ENCODE results near the gene RDX.

Gene RDX

GRCh38 chr11:110249766-110250165, 46.6 kb downstream of the RDX start:
- no peak overlapping the region for H3K4me3 ChIP-seq (ENCODE audit: insufficient read depth in 1 of 2, low read depth in 1 of 2, low read length in 2 of 2)
- H3K27ac ChIP-seq (ENCODE audit: low read length, poor library complexity, severe bottlenecking), result no peak overlapping the region
- H3K4ac ChIP-seq (ENCODE audit: low read depth in 1 of 2, low read length in 2 of 2), result no peak overlapping the region
- no peak overlapping the region for H2BK12ac ChIP-seq (ENCODE audit: low read length in 2 of 2)
- no peak overlapping the region for H3K9ac ChIP-seq (ENCODE audit: low read length)
- H3K18ac ChIP-seq (ENCODE audit: low read depth in 1 of 2, low read length in 2 of 2), result no peak overlapping the region
- no peak overlapping the region for H4K91ac ChIP-seq (ENCODE audit: low read length)
- H2BK15ac ChIP-seq (ENCODE audit: low read depth, poor library complexity, severe bottlenecking), result no peak overlapping the region
- no peak overlapping the region for H3K4me2 ChIP-seq (ENCODE audit: low read length, poor library complexity, severe bottlenecking)
- peaks cover 8 to 60% of the 10 kb centered on the region in 2 experiments for H3K36me3 ChIP-seq (ENCODE audit: control insufficient read depth in 1 of 2, insufficient read depth in 2 of 2, low read depth in 1 of 2, low read length in 2 of 2)
- H2AFZ ChIP-seq (ENCODE audit: low read depth, low read length), result no peak overlapping the region
- no peak overlapping the region for H2AK5ac ChIP-seq (ENCODE audit: low read length, severe bottlenecking)
- no peaks in the 10 kb centered on the region for H3K27me3 ChIP-seq (ENCODE audit: control insufficient read depth in 1 of 2, insufficient read depth in 1 of 2, low read length in 2 of 2)
- no peak overlapping the region for H2BK5ac ChIP-seq (ENCODE audit: low read depth, low read length, poor library complexity, severe bottlenecking)
- no peak overlapping the region for H3K23ac ChIP-seq (ENCODE audit: low read length in 2 of 2)
- no peak overlapping the region for H3K14ac ChIP-seq (ENCODE audit: low read length in 2 of 2)
- H2BK120ac ChIP-seq (ENCODE audit: low read depth, low read length), result no peak overlapping the region
- no peaks in the 10 kb centered on the region for H3K4me1 ChIP-seq (ENCODE audit: control insufficient read depth, insufficient read depth, low read depth, low read length)
- no peak for DNase-seq
- H3K9me3 ChIP-seq (ENCODE audit: control insufficient read depth, low read length), result no peaks in the 10 kb centered on the region
- H3K79me1 ChIP-seq (replicated peaks; ENCODE audit: low read length, poor library complexity, severe bottlenecking), result peaks cover 21% of the 10 kb centered on the region
- 95% methylated on average over 5 of the region's 5 CpGs for WGBS
- no peak overlapping the region for H4K8ac ChIP-seq (ENCODE audit: low read length)

GRCh38 chr11:110249066-110249465, 47.3 kb downstream of the RDX start:
- WGBS, result 90% methylated on average over 1 of the region's 1 CpG
- H4K8ac ChIP-seq (ENCODE audit: low read length), result no peak overlapping the region
- no peaks in the 10 kb centered on the region for H3K9me3 ChIP-seq (ENCODE audit: control insufficient read depth, low read length)
- no peak overlapping the region for H2BK15ac ChIP-seq (ENCODE audit: low read depth, poor library complexity, severe bottlenecking)
- DNase-seq, result no peak
- H3K4me1 ChIP-seq (ENCODE audit: control insufficient read depth, insufficient read depth, low read depth, low read length), result no peaks in the 10 kb centered on the region
- H3K18ac ChIP-seq (ENCODE audit: low read depth in 1 of 2, low read length in 2 of 2), result no peak overlapping the region
- H2BK120ac ChIP-seq (ENCODE audit: low read depth, low read length), result no peak overlapping the region
- no peak overlapping the region for H3K23ac ChIP-seq (ENCODE audit: low read length in 2 of 2)
- no peak overlapping the region for H2BK12ac ChIP-seq (ENCODE audit: low read length in 2 of 2)
- H3K27me3 ChIP-seq (ENCODE audit: control insufficient read depth in 1 of 2, insufficient read depth in 1 of 2, low read length in 2 of 2), result no peaks in the 10 kb centered on the region
- H3K4me2 ChIP-seq (ENCODE audit: low read length, poor library complexity, severe bottlenecking), result no peak overlapping the region
- H3K36me3 ChIP-seq (ENCODE audit: control insufficient read depth in 1 of 2, insufficient read depth in 2 of 2, low read depth in 1 of 2, low read length in 2 of 2), result peaks cover 8 to 59% of the 10 kb centered on the region in 2 experiments
- no peak overlapping the region for H3K4me3 ChIP-seq (ENCODE audit: insufficient read depth in 1 of 2, low read depth in 1 of 2, low read length in 2 of 2)
- no peak overlapping the region for H2BK5ac ChIP-seq (ENCODE audit: low read depth, low read length, poor library complexity, severe bottlenecking)
- H3K79me1 ChIP-seq (replicated peaks; ENCODE audit: low read length, poor library complexity, severe bottlenecking), result peaks cover 21% of the 10 kb centered on the region
- no peak overlapping the region for H3K9ac ChIP-seq (ENCODE audit: low read length)
- no peak overlapping the region for H2AK5ac ChIP-seq (ENCODE audit: low read length, severe bottlenecking)
- H3K14ac ChIP-seq (ENCODE audit: low read length in 2 of 2), result no peak overlapping the region
- H3K27ac ChIP-seq (ENCODE audit: low read length, poor library complexity, severe bottlenecking), result no peak overlapping the region
- no peak overlapping the region for H3K4ac ChIP-seq (ENCODE audit: low read depth in 1 of 2, low read length in 2 of 2)
- H4K91ac ChIP-seq (ENCODE audit: low read length), result no peak overlapping the region
- H2AFZ ChIP-seq (ENCODE audit: low read depth, low read length), result no peak overlapping the region

- Histone ChIP-seq H3K18ac (ENCODE audit: low read depth in 1 of 2, low read length in 2 of 2) (no peak overlapping the region), H2BK15ac (ENCODE audit: low read depth, poor library complexity, severe bottlenecking) (no peak overlapping the region), H3K4ac (ENCODE audit: low read depth in 1 of 2, low read length in 2 of 2) (no peak overlapping the region), H2BK12ac (ENCODE audit: low read length in 2 of 2) (no peak overlapping the region), H4K8ac (ENCODE audit: low read length) (no peak overlapping the region), H3K4me1 (ENCODE audit: control insufficient read depth, insufficient read depth, low read depth, low read length) (no peaks in the 10 kb centered on the region), H3K9ac (ENCODE audit: low read length) (no peak overlapping the region), H3K23ac (ENCODE audit: low read length in 2 of 2) (no peak overlapping the region), H2BK5ac (ENCODE audit: low read depth, low read length, poor library complexity, severe bottlenecking) (no peak overlapping the region), H3K4me3 (ENCODE audit: insufficient read depth in 1 of 2, low read depth in 1 of 2, low read length in 2 of 2) (no peak overlapping the region), H3K9me3 (ENCODE audit: control insufficient read depth, low read length) (no peaks in the 10 kb centered on the region), H3K4me2 (ENCODE audit: low read length, poor library complexity, severe bottlenecking) (no peak overlapping the region), H3K79me1 (replicated peaks; ENCODE audit: low read length, poor library complexity, severe bottlenecking) (peaks cover 10% of the 10 kb centered on the region), H3K27me3 (ENCODE audit: control insufficient read depth in 1 of 2, insufficient read depth in 1 of 2, low read length in 2 of 2) (no peaks in the 10 kb centered on the region), H2BK120ac (ENCODE audit: low read depth, low read length) (no peak overlapping the region), H3K14ac (ENCODE audit: low read length in 2 of 2) (no peak overlapping the region), H2AFZ (ENCODE audit: low read depth, low read length) (no peak overlapping the region), H2AK5ac (ENCODE audit: low read length, severe bottlenecking) (no peak overlapping the region), H3K27ac (ENCODE audit: low read length, poor library complexity, severe bottlenecking) (no peak overlapping the region), H4K91ac (ENCODE audit: low read length) (no peak overlapping the region), H3K36me3 (ENCODE audit: control insufficient read depth in 1 of 2, insufficient read depth in 2 of 2, low read depth in 1 of 2, low read length in 2 of 2) (peaks cover 3 to 60% of the 10 kb centered on the region in 2 experiments)
- no peak for DNase-seq
- 100% methylated on average over 1 of the region's 1 CpG for WGBS
These were observed 52.6 kb downstream of the RDX start for GRCh38 chr11:110243791-110244190.

GRCh38 chr11:110242746-110243145, 53.7 kb downstream of the RDX start:
- H3K18ac ChIP-seq (ENCODE audit: low read depth in 1 of 2, low read length in 2 of 2), result no peak overlapping the region
- no peak overlapping the region for H3K9ac ChIP-seq (ENCODE audit: low read length)
- H2BK120ac ChIP-seq (ENCODE audit: low read depth, low read length), result no peak overlapping the region
- H4K91ac ChIP-seq (ENCODE audit: low read length), result no peak overlapping the region
- no peaks in the 10 kb centered on the region for H3K9me3 ChIP-seq (ENCODE audit: control insufficient read depth, low read length)
- no peak overlapping the region for H4K8ac ChIP-seq (ENCODE audit: low read length)
- peaks cover 3 to 63% of the 10 kb centered on the region in 2 experiments for H3K36me3 ChIP-seq (ENCODE audit: control insufficient read depth in 1 of 2, insufficient read depth in 2 of 2, low read depth in 1 of 2, low read length in 2 of 2)
- no peaks in the 10 kb centered on the region for H3K4me1 ChIP-seq (ENCODE audit: control insufficient read depth, insufficient read depth, low read depth, low read length)
- H3K27ac ChIP-seq (ENCODE audit: low read length, poor library complexity, severe bottlenecking), result no peak overlapping the region
- no peak overlapping the region for H2BK12ac ChIP-seq (ENCODE audit: low read length in 2 of 2)
- no peak overlapping the region for H3K4me3 ChIP-seq (ENCODE audit: insufficient read depth in 1 of 2, low read depth in 1 of 2, low read length in 2 of 2)
- H3K23ac ChIP-seq (ENCODE audit: low read length in 2 of 2), result no peak overlapping the region
- DNase-seq, result no peak
- no peak overlapping the region for H2BK5ac ChIP-seq (ENCODE audit: low read depth, low read length, poor library complexity, severe bottlenecking)
- H3K4me2 ChIP-seq (ENCODE audit: low read length, poor library complexity, severe bottlenecking), result no peak overlapping the region
- H3K79me1 ChIP-seq (replicated peaks; ENCODE audit: low read length, poor library complexity, severe bottlenecking), result peaks cover 10% of the 10 kb centered on the region
- H3K4ac ChIP-seq (ENCODE audit: low read depth in 1 of 2, low read length in 2 of 2), result no peak overlapping the region
- H2AK5ac ChIP-seq (ENCODE audit: low read length, severe bottlenecking), result no peak overlapping the region
- H3K14ac ChIP-seq (ENCODE audit: low read length in 2 of 2), result no peak overlapping the region
- H3K27me3 ChIP-seq (ENCODE audit: control insufficient read depth in 1 of 2, insufficient read depth in 1 of 2, low read length in 2 of 2), result no peaks in the 10 kb centered on the region
- no peak overlapping the region for H2AFZ ChIP-seq (ENCODE audit: low read depth, low read length)
- no peak overlapping the region for H2BK15ac ChIP-seq (ENCODE audit: low read depth, poor library complexity, severe bottlenecking)
